HG03175 (cell line): ENCODE results near the gene FMNL3.
"Not testable (repeated sequence)": the region's sequence is repeated elsewhere in the genome, so short reads cannot be mapped to it uniquely, and the experiment has no call there.

ENCODE experiments used
- ATAC-seq: cut with Tn5 transposase; IDR thresholded peaks from one replicate; pipeline ENCODE4 v1.9.1; 2021; ENCODE audit warnings: mild to moderate bottlenecking, moderate library complexity; ENCODE audit not compliant: unreplicated experiment

Gene FMNL3

GRCh38 chr12:49713952-49714351 lies 6.7 kb upstream of the FMNL3 start:
- not testable (repeated sequence) for ATAC-seq

GRCh38 chr12:49708851-49709250 lies 1.6 kb upstream of the FMNL3 start:
- ATAC-seq: no peak

DNA sequence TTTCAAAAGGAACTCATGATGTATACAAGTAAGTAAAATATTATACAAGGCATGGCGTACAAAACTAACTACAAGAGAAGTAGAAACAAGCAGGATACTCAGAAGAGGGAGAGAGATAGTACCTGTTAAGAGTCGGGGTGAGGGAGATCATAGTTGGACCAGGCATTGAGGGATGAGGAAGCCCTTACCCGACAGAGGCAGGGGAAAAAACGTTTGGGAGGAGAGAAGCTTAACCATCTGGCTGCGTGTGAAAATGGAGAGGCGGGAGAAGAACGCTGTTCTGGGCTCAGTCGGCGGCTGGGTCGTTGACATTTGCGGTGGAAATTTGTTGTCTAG lies 575 bp upstream of the FMNL3 start:
- no peak for ATAC-seq

- peak; percentile 17 for ATAC-seq
Measured at GRCh38 chr12:49706351-49707127, 666 bp downstream of the FMNL3 start.

DNA sequence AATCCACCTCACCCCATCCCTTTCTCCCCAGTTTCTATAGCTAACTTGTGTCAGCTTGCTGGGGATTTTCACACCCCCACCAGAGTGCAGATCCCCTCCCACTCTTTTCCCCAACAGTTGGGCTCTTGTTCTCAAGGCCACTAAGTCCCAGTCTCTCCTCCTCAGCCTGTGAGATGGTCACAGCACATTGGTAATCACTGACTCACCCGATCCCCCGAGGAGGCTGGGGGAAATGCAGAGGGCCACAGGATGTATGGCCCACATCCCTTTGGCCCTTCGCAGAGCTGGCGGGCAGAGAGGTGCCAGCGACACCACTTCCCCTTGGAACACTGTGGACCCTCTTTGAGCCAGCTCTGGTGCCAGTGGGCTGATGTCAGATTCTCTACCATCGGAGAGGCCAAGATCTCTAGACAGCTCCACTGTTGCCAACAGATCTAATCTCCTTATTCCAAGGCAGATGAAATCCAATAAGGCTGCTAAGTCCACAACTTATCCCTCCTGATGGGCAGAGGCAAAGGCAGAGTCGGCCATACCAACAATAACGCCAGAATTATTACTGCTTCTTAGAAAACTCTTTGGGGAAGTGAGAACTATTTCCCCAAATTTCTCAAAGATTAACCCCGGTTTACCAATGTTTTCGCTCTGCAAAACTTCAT lies 1.6 kb downstream of the FMNL3 start:
- ATAC-seq: no peak

DNA sequence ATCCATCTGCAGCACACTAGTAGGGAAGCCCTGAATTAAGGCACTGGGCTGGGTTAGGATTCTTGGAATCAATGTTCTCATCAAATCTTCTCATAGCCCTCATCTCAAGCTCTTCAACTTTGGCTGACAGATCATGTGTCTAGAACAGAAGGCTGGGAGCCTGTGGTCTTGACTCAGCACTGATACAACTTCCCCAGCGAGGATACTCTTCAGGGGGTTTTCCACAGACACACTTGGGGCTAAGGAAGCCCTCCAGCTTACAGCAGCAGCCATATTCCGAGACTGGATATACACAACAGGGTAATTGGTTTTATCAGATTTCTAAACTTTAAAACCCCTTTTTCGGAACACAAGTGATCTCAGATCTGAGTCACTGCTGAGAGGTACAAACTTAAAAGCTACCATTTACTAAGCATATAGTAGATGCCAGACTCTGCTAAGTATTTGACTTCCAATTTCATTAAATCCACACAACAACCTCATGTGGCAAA lies 3.5 kb downstream of the FMNL3 start:
- ATAC-seq: no peak

- ATAC-seq: no peak
Measured at GRCh38 chr12:49702676-49703215, 4.5 kb downstream of the FMNL3 start.

GRCh38 chr12:49702009-49702408 lies 5.2 kb downstream of the FMNL3 start:
- ATAC-seq: no peak

GRCh38 chr12:49698619-49699545 lies 8.3 kb downstream of the FMNL3 start:
- ATAC-seq: peak; percentile 90

DNA sequence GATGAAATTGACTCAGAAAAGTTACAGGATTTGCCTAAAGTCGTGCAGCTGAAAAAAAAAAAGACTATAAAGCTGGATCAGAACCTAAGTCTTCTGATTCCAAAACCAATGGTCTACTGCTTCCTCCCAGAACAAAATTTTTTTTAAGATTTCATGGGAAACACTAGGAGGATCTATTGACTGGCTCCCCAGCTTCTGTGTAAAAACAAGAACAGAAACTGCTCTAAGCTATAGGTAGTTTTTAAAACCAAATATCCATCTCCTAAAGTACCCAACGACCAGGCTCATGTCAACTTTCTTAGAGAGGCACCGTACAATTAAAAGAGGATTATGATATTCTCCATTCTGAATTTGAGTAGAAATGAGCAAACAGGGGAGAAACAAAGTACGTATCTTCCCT lies 9.4 kb downstream of the FMNL3 start:
- ATAC-seq: no peak

DNA sequence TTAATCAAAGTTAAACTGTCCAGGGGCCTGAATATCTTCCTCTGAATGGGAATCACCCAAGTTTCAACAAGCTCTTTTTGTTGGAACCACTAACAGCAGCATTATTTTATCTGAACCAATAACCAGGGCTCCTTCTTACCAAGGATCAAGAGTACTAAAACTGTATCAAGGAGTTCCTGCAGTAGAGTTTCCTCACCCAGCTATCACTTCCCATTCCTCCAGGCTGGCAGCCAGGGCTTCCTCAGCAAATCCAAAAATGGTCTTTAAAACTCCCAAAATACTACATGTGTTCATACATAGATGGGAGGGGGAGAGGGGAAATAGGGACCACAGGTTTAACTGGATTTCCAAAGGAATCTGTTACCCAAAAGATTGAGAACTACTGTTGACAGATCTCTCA lies 10.5 kb downstream of the FMNL3 start:
- no peak for ATAC-seq

DNA sequence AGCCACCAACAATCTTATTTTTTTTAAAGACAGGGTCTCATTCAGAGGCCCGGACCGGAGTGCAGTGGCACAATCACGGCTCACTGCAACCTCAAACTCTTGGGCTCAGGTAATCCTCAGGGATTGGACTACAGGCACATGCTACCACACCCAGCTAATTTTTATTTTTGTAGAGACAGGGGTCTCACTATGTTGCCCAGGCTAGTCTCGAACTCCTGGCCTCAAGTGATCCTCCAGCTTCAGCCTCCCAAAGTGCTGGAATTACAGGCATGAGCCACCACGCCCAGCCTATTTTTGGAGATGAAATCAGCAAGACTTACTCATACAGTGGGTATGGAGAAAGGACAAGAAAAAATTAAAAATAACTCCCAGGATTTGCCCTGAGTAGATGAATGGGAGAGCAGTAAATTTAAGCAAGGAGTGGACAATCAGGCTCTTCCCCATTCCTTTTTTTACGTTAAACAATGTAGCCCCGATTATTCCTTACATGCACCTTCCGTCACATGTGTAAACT lies 13.2 kb downstream of the FMNL3 start:
- no peak for ATAC-seq

DNA sequence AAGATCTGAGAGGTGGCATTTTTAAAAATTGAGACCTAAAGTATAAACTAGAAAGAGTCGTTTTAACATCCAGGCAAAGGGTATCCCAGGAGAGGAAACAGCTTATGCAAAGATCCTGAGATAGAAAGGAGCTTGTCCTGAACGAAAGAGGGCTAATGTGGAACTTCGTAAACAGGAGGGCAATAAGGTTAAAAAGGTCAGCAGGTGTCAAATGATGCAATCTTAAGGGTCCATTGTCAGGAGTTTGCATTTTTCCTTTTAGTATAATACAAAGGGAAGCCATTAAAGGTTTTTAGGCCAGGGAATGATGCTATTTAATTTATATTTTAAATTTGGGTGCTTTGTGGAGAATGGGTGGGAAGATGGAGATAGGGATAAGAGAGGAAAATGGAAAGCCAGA lies 14.4 kb downstream of the FMNL3 start:
- ATAC-seq: no peak

- no peak for ATAC-seq
Measured at GRCh38 chr12:49689785-49690184, 17.4 kb downstream of the FMNL3 start.

GRCh38 chr12:49689237-49689636 lies 18.0 kb downstream of the FMNL3 start:
- no peak for ATAC-seq

- no peak for ATAC-seq
Measured at GRCh38 chr12:49687941-49688340, 19.3 kb downstream of the FMNL3 start.

GRCh38 chr12:49684310-49684854 lies 22.8 kb downstream of the FMNL3 start:
- ATAC-seq: no peak

DNA sequence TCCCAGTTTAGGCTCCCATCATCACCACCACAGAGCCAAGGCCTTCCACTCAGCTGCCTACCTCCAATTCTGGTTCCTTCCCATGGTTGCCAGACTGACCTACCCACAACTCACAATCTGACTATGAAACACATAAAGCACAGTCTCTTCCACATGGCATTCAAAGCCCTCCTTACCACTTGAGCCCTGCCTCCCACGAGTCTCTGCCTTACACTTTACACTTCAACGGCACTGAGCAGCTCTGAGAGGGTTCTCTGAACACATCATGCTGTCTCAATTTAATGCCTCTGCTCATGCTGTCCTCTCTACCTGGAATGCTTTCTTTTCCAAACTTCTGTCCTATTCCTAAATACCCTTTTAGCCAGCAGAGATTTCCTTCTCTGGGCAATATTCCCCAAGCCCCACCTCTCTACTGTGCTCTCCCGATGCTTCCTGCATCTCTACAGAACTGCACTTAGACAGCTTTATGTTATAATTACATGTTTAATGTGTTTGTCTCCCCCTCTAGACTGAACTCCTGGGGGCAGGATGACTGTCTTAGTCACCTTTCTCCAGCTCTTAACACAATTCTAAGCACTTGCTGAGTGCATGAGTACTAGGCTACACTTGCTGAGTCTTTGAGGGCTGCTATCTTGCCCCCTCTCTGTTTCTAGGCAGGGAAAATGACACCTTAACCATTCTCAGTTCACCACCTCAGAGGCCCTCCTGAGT lies 23.5 kb downstream of the FMNL3 start:
- ATAC-seq: no peak

- ATAC-seq: no peak
Measured at GRCh38 chr12:49680075-49680474, 27.1 kb downstream of the FMNL3 start.

GRCh38 chr12:49678711-49679110 lies 28.5 kb downstream of the FMNL3 start:
- ATAC-seq: no peak
